Endothelial cell of hepatic sinusoid (primary cell): Measurements from ENCODE around the gene ERO1B.
"Not testable (repeated sequence)": the region's sequence is repeated elsewhere in the genome, so short reads cannot be mapped to it uniquely, and the experiment has no call there.

ENCODE experiments used
- in situ Hi-C: cut with HindIII; loops from 2 replicates; pipeline ENCODE4 v1.10.0; 2017; ENCODE audit warnings: low sequenced_read_pairs

The ERO1B gene, protein sequence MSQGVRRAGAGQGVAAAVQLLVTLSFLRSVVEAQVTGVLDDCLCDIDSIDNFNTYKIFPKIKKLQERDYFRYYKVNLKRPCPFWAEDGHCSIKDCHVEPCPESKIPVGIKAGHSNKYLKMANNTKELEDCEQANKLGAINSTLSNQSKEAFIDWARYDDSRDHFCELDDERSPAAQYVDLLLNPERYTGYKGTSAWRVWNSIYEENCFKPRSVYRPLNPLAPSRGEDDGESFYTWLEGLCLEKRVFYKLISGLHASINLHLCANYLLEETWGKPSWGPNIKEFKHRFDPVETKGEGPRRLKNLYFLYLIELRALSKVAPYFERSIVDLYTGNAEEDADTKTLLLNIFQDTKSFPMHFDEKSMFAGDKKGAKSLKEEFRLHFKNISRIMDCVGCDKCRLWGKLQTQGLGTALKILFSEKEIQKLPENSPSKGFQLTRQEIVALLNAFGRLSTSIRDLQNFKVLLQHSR

DNA sequence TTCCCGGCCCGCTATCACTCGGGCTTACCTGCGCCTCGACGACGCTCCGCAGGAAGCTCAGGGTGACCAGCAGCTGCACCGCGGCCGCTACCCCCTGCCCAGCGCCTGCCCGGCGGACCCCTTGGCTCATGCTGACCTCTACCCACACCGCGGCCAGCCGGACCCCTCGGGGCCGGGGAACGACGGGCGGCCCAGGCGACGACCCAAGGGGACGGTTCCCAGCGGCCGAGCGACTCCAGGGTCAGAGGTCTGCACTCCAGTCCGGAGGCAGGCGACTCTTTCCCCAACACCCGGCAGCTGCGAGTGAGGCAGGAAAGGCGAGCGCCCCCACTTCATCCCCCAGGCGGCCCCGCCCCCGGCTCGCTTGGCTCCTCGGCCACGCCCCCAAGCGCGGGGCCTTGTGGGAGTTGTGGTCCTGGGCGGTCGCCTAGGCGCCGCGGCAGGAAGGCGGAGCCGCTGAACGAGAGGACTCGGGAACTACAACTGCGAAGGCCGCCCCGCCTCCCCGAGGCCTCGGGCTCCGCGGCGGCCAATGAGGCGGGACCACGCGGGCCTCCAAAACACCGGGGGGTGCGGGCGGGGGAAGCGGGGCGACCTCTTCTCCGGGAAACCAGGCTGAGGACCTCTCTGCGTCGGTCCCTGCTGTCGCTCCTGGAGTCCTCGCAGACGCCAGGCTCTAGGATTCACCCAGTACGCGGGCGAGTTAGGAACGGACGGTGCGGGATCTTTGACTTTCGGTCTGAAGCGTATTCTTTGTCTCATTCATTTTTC is at the start of gene ERO1B:
TSS of gene ERO1B (minus strand) at position 305 of the 771 bp plus-strand sequence. CDS start at position 130, 175 bp downstream.
- in situ Hi-C loops = no loop called here

- in situ Hi-C loops = not testable (repeated sequence)
These were observed 49.7 kb upstream of the ERO1B start for GRCh38 chr1:236331412-236331811.

GRCh38 chr1:236326432-236326831 is 44.7 kb upstream of the ERO1B start:
- in situ Hi-C loops = no loop called here

DNA sequence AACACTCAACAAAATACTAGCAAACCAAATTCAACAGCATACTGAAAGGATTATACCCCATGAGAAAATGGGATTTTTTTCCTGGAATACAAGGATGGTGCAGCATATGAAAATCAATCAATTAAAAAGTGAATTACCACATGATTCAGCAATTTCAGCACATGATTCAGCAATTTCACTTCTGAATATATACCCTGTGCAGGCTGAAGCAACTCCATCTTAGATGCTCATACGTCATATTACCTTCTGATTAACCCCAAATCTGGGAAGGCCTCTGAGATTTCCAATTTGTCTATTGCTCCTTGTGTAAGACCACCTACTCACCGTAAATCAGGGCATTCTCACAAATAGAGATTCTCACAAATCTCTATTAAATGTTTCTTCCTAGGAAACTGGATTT is 43.8 kb upstream of the ERO1B start:
- in situ Hi-C loops = no loop called here

DNA sequence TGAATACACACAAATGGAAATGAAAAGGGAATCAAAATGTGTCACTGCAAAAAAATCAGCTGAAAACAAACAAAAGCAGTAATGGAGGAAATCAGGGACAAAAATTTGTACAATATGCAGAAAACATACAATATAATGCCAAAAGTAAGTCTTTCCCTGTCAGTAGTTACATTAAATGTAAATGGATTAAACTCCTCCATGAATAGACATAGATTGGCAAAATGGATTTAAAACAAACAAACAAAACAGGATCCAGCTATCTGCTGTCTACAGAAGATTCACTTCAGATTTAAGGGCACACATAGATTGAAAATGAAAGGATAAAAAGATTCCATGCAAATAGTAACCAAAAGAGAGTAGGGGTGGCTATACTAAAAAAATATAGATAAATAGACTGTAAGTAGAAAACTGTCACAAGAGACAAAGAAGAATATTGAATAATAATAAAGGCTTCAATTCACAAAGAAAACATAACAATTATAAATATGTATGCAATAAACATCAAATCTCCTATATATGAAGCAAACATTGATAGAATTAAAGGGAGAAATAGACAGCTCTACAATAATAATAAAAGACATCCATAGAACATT is 42.2 kb upstream of the ERO1B start:
- in situ Hi-C loops = no loop called here

- in situ Hi-C loops = no loop called here
These were observed 41.0 kb upstream of the ERO1B start for GRCh38 chr1:236322566-236323409.

- in situ Hi-C loops = no loop called here
These were observed 39.3 kb upstream of the ERO1B start for GRCh38 chr1:236321101-236321500.

GRCh38 chr1:236320671-236321070 is 38.9 kb upstream of the ERO1B start:
- in situ Hi-C loops = no loop called here

- in situ Hi-C loops = no loop called here
These were observed 38.5 kb upstream of the ERO1B start for GRCh38 chr1:236320214-236320613.

- in situ Hi-C loops = no loop called here
These were observed 34.7 kb upstream of the ERO1B start for GRCh38 chr1:236316437-236316836.

- in situ Hi-C loops = no loop called here
These were observed 33.8 kb upstream of the ERO1B start for GRCh38 chr1:236315518-236315917.

DNA sequence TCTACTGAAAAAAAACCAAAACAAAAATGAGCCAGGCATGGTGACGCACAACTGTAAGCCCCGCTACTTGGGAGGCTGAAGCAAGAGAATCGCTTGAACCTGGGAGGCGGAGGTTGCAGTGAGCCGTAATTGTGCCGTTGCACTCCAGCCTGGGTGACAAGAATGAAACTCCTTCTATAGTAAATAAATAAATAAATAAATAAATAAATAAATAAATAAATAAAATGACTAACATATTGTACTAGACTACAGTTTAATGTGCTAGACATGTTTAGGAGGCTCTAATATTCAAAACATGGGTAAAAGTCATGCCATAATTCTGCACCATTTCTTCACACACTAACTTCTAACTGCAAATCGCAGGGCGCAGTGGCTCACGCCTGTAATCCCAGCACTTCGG is 33.3 kb upstream of the ERO1B start:
- in situ Hi-C loops = no loop called here

DNA sequence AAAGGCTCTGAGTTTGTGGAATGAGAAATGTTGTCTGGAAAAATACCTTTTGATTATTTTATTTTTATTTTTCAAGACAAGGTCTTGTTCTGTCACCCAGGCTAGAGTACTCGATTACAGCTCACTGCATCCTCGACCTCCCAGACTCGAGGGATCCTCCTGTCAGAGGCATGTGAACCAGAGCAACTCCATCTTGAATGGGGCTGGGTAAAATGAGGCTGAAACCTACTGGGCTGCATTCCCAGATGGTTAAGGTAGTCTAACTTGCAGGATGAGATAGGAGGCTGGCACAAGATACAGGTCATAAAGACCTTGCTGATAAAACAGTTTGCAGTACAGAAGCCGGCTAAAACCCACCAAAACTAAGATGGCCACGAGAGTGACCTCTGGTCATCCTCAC is 32.3 kb upstream of the ERO1B start:
- in situ Hi-C loops = not testable (repeated sequence)

- in situ Hi-C loops = no loop called here
These were observed 31.7 kb upstream of the ERO1B start for GRCh38 chr1:236313427-236313826.

DNA sequence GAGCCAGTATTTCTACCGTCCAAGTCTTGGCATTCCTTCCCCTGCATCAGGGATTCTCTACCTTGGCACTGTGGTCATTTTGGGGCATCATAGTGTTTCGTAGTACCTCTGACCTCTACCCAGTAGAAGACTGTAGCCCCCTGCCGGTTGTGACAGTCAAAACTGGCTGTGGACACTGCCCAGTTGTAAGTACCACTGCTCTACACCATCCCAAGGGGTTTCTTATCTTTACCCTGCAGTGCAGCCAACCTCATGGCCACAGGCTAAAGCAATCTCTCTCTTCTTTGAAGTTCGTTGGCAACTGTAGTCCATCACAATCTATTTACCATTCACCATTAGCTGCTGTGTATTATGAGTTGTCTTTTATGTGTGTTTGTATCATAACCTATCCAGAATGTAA is 29.3 kb upstream of the ERO1B start:
- in situ Hi-C loops = no loop called here

DNA sequence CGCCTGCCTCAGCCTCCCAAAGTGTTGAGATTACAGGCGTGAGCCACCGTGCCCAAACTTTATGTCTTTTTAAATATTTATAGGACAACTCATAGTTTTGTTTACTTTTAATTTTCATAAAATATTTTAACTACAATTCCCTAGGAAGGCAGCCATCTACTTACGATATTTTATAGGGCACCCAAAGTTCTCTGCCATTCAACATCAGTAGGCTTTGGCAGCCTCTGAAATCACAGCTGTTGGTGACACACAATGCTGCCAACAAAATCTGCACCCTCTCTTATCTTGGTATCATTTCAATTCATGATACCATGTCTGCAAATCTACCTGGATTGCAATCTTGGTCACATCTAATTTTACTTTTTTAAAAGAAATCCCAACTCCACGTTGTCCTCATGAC is 27.1 kb upstream of the ERO1B start:
- in situ Hi-C loops = no loop called here

- in situ Hi-C loops = no loop called here
These were observed 25.7 kb upstream of the ERO1B start for GRCh38 chr1:236307435-236307834.

- in situ Hi-C loops = no loop called here
These were observed 22.9 kb upstream of the ERO1B start for GRCh38 chr1:236304682-236305081.

GRCh38 chr1:236303675-236304074 is 21.9 kb upstream of the ERO1B start:
- in situ Hi-C loops = no loop called here

- in situ Hi-C loops = no loop called here
These were observed 21.2 kb upstream of the ERO1B start for GRCh38 chr1:236302941-236303340.

- in situ Hi-C loops = no loop called here
These were observed 20.2 kb upstream of the ERO1B start for GRCh38 chr1:236301958-236302335.
